Loucy (cell line): ENCODE measurements around the gene RERE.

ENCODE experiments used
- CTCF ChIP-seq: fragments of 200-600 bp; sonication (generic); conservative IDR thresholded peaks from 2 replicates; pipeline ENCODE4 v1.5.1; 2014; ENCODE audit warnings: mild to moderate bottlenecking, antibody characterized with exemption, low read length
- EZH2phosphoT487 ChIP-seq: fragments of 200-600 bp; IDR thresholded peaks from 2 replicates; pipeline ENCODE4 v1.6.1; 2018; ENCODE audit warnings: antibody characterized with exemption, mild to moderate bottlenecking, moderate library complexity, borderline replicate concordance

- TF ChIP-seq CTCF (no peak), EZH2phosphoT487 (no peak)
Measured at GRCh38 chr1:8435569-8436071, 381.8 kb downstream of the RERE start.
